HG03439 (cell line): Measurements from ENCODE around the gene RDH13.
"Not testable (repeated sequence)": the region's sequence is repeated elsewhere in the genome, so short reads cannot be mapped to it uniquely, and the experiment has no call there.

Source experiments
- ATAC-seq: cut with Tn5 transposase; IDR thresholded peaks from one replicate; pipeline ENCODE4 v1.9.1; 2021; ENCODE audit warnings: mild to moderate bottlenecking, moderate library complexity; ENCODE audit not compliant: unreplicated experiment

RDH13 gene

GRCh38 chr19:55020351-55020750 lies 42.6 kb downstream of the RDH13 start:
- not testable (repeated sequence) for ATAC-seq

- no peak for ATAC-seq
These were observed 44.3 kb downstream of the RDH13 start for GRCh38 chr19:55018633-55019032.

- ATAC-seq: no peak
These were observed 44.7 kb downstream of the RDH13 start for GRCh38 chr19:55018216-55018615.

GRCh38 chr19:55016017-55016416 lies 46.9 kb downstream of the RDH13 start:
- no peak for ATAC-seq

- ATAC-seq: no peak
These were observed 47.8 kb downstream of the RDH13 start for GRCh38 chr19:55015126-55015525.

- no peak for ATAC-seq
These were observed 48.2 kb downstream of the RDH13 start for GRCh38 chr19:55014714-55015113.

GRCh38 chr19:55013596-55013995 lies 49.4 kb downstream of the RDH13 start:
- ATAC-seq: no peak

- ATAC-seq: no peak
These were observed 50.6 kb downstream of the RDH13 start for GRCh38 chr19:55012306-55012705.

- not testable (repeated sequence) for ATAC-seq
These were observed 52.4 kb downstream of the RDH13 start for GRCh38 chr19:55010561-55010960.

GRCh38 chr19:55008781-55009180 lies 54.2 kb downstream of the RDH13 start:
- not testable (repeated sequence) for ATAC-seq

- ATAC-seq: not testable (repeated sequence)
These were observed 54.8 kb downstream of the RDH13 start for GRCh38 chr19:55008189-55008588.

GRCh38 chr19:55007537-55007936 lies 55.4 kb downstream of the RDH13 start:
- not testable (repeated sequence) for ATAC-seq

GRCh38 chr19:55006795-55007194 lies 56.2 kb downstream of the RDH13 start:
- not testable (repeated sequence) for ATAC-seq

GRCh38 chr19:55005684-55006488 lies 57.1 kb downstream of the RDH13 start:
- no peak for ATAC-seq

- no peak for ATAC-seq
These were observed 62.2 kb downstream of the RDH13 start for GRCh38 chr19:55000761-55001160.

- not testable (repeated sequence) for ATAC-seq
These were observed 64.2 kb downstream of the RDH13 start for GRCh38 chr19:54998751-54999239.

- ATAC-seq: no peak
These were observed 67.4 kb downstream of the RDH13 start for GRCh38 chr19:54995561-54995960.
